A673 (cell line): ENCODE data around the gene CTTNBP2NL.

Experiments
- CTCF ChIP-seq: fragments of 300-800, 200-600 bp; sonication (generic); conservative IDR thresholded peaks from 2 replicates; pipeline ENCODE4 v1.5.1; 2017; ENCODE audit warnings: low read depth, mild to moderate bottlenecking, antibody characterized with exemption, low read length, moderate library complexity, mixed read lengths
- EZH2 ChIP-seq: fragments of 200-600 bp; sonication (generic); IDR thresholded peaks from 2 replicates; pipeline ENCODE4 v1.6.1; 2017; ENCODE audit warnings: borderline replicate concordance, low read depth, mild to moderate bottlenecking, mixed read lengths, antibody characterized with exemption, low read length; ENCODE audit not compliant: poor library complexity, severe bottlenecking

GRCh38 chr1:112363636-112364035 lies 32.4 kb upstream of the CTTNBP2NL start:
- TF ChIP-seq EZH2 (no peak), CTCF (no peak)
